ELF-1 (cell line): ENCODE results near the gene NUPR1.
"Not testable (repeated sequence)": the region's sequence is repeated elsewhere in the genome, so short reads cannot be mapped to it uniquely, and the experiment has no call there.

Experiments used
- DNase-seq: peaks from one replicate; pipeline ENCODE4 v3.0.0-alpha.2; 2016; ENCODE audit warnings: low read depth, low spot score

Gene NUPR1

GRCh38 chr16:28538733-28539596 is at the start of gene NUPR1:
TSS of gene NUPR1 (minus strand) at chr16:28538974. CDS start at chr16:28538907, 67 bp downstream.
- DNase-seq, result peak; percentile 57

- DNase-seq, result no peak
Measured at GRCh38 chr16:28587386-28587785, 48.6 kb upstream of the NUPR1 start.

GRCh38 chr16:28586466-28586865 is 47.7 kb upstream of the NUPR1 start:
- DNase-seq, result no peak

- no peak for DNase-seq
Measured at GRCh38 chr16:28585674-28586073, 46.9 kb upstream of the NUPR1 start.

GRCh38 chr16:28580726-28581315 is 42.0 kb upstream of the NUPR1 start:
- no peak for DNase-seq

- DNase-seq, result no peak
Measured at GRCh38 chr16:28575446-28576109, 36.8 kb upstream of the NUPR1 start.

GRCh38 chr16:28574925-28575324 is 36.2 kb upstream of the NUPR1 start:
- DNase-seq, result no peak

GRCh38 chr16:28573738-28574718 is 35.3 kb upstream of the NUPR1 start:
- no peak for DNase-seq

GRCh38 chr16:28572696-28573510 is 34.1 kb upstream of the NUPR1 start:
- DNase-seq, result peak; percentile 76

GRCh38 chr16:28569968-28570752 is 31.4 kb upstream of the NUPR1 start:
- no peak for DNase-seq

- DNase-seq, result no peak
Measured at GRCh38 chr16:28569021-28569420, 30.2 kb upstream of the NUPR1 start.

- DNase-seq, result no peak
Measured at GRCh38 chr16:28567292-28567691, 28.5 kb upstream of the NUPR1 start.

- not testable (repeated sequence) for DNase-seq
Measured at GRCh38 chr16:28566233-28566925, 27.6 kb upstream of the NUPR1 start.

- DNase-seq, result no peak
Measured at GRCh38 chr16:28563218-28563617, 24.4 kb upstream of the NUPR1 start.

GRCh38 chr16:28562199-28562598 is 23.4 kb upstream of the NUPR1 start:
- no peak for DNase-seq

- DNase-seq, result no peak
Measured at GRCh38 chr16:28561557-28562187, 22.9 kb upstream of the NUPR1 start.

GRCh38 chr16:28558456-28558855 is 19.7 kb upstream of the NUPR1 start:
- no peak for DNase-seq

GRCh38 chr16:28556914-28557320 is 18.1 kb upstream of the NUPR1 start:
- DNase-seq, result no peak

GRCh38 chr16:28555561-28555960 is 16.8 kb upstream of the NUPR1 start:
- DNase-seq, result no peak
